GM06990 (cell line): Measurements from ENCODE around the gene PRPH.

Source experiments
- DNase-seq: peaks from one replicate; pipeline ENCODE4 v3.0.0-alpha.2; 2011; ENCODE audit not compliant: insufficient read length; ENCODE audit errors: extremely low read depth
- H3K27me3 ChIP-seq: replicated peaks from 2 replicates; pipeline ENCODE4 v1.6.0; 2011; ENCODE audit warnings: low read length; ENCODE audit not compliant: control insufficient read depth, insufficient read depth
- H3K36me3 ChIP-seq: 2 replicates; pipeline ENCODE4 v1.5.1; 2011; ENCODE audit warnings: low read length; ENCODE audit not compliant: control insufficient read depth, insufficient read depth
- H3K4me3 ChIP-seq: replicated peaks from 2 replicates; pipeline ENCODE4 v1.5.1; 2011; ENCODE audit warnings: low read depth, mild to moderate bottlenecking, control low read depth, low read length
- TF ChIP-seq, protein P1 (sequence below): IDR thresholded peaks from 2 replicates; pipeline ENCODE4 v1.5.1; 2011; ENCODE audit warnings: low read length, control low read depth, mild to moderate bottlenecking, inconsistent platforms; ENCODE audit not compliant: insufficient read depth, poor library complexity, severe bottlenecking

The PRPH gene

DNA sequence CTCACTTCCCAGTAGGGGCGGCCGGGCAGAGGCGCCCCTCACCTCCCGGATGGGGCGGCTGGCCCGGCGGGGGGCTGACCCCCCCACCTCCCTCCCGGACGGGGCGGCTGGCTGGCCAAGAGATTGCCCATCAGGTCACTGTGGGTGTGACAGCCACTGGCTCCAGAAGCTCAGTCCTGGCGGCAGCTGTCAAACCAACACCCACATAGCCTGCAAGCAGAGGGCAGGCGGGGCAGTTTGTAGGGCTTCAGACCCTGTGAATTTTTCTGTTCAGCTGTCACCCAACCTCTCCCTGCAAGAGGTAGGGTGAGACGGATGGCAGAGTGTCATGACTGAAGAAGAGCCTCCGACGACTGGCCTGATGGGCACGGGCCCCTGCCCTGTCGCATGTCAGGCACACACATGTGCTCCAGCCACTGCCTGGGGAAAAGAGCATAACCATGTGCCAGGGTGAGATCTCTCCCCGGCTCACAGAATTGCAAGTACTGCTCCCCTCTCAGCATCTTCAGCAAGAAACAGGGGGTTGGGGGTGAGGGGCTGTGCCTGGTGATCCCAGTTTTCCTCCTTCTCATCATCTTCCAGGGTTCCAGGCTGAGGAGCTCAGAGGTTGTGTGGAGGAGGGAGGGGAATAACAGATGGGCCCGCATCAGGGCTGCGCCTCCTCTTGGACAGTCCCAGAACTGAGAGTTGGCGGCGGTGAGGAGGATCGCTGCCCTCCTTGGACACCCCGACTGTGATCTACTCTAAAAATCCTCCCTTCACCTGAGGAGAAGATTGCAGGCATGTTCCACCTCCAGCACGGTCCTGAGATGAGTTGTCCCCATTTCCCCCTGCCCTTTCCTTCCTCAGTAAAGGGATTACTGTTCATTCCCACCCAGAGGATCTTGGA is 11.2 kb upstream of the PRPH start:
- TF ChIP-seq, protein P1, sequence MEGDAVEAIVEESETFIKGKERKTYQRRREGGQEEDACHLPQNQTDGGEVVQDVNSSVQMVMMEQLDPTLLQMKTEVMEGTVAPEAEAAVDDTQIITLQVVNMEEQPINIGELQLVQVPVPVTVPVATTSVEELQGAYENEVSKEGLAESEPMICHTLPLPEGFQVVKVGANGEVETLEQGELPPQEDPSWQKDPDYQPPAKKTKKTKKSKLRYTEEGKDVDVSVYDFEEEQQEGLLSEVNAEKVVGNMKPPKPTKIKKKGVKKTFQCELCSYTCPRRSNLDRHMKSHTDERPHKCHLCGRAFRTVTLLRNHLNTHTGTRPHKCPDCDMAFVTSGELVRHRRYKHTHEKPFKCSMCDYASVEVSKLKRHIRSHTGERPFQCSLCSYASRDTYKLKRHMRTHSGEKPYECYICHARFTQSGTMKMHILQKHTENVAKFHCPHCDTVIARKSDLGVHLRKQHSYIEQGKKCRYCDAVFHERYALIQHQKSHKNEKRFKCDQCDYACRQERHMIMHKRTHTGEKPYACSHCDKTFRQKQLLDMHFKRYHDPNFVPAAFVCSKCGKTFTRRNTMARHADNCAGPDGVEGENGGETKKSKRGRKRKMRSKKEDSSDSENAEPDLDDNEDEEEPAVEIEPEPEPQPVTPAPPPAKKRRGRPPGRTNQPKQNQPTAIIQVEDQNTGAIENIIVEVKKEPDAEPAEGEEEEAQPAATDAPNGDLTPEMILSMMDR: peak; percentile 38
- no peak overlapping the region for H3K4me3 ChIP-seq
- H3K36me3 ChIP-seq: no peaks in the 10 kb centered on the region
- DNase-seq: no peak
- H3K27me3 ChIP-seq: no peaks in the 10 kb centered on the region

DNA sequence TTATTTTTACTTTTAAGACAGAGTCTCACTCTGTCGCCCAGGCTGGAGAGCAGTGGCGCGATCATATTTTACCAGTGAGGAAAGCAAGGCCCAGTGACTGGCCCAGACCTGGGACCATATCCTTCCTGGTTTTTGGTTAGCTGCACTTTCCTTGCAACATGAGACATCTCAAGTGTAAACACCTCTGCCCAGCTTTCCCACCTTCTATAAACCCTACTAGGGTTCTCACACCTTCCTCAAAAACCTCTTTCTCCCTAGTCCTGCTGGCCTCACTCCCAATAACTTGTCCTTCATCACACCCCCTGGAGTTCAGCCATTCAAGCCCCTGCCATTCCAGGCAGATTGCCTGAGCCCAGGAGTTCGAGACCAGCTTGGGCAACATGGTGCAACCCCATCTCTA is 10.3 kb upstream of the PRPH start:
- TF ChIP-seq, protein P1: no peak
- Histone ChIP-seq H3K36me3 (no peaks in the 10 kb centered on the region), H3K27me3 (no peaks in the 10 kb centered on the region), H3K4me3 (no peak overlapping the region)
- DNase-seq: no peak

DNA sequence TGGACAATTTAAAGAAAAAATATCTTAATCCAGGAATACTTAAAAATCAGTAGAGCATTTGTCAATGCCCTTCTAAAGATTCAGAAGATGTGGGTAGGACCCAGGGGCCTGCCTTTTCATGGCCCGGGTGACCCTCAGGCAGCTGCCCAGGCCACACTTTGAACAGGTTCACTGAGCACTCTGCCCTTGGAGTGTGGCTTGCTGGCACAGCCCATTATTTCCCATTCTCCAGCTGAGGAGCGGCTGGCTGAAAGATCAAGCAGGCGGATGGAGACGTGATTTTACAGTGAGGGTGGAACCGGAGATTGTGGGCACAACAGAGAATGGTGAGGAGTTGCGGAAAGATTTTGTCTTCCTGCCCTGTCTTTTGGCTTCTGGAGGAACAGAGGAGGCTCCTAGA is 7.1 kb upstream of the PRPH start:
- TF ChIP-seq, protein P1: no peak
- Histone ChIP-seq H3K27me3 (no peaks in the 10 kb centered on the region), H3K4me3 (no peak overlapping the region), H3K36me3 (no peaks in the 10 kb centered on the region)
- DNase-seq: no peak

DNA sequence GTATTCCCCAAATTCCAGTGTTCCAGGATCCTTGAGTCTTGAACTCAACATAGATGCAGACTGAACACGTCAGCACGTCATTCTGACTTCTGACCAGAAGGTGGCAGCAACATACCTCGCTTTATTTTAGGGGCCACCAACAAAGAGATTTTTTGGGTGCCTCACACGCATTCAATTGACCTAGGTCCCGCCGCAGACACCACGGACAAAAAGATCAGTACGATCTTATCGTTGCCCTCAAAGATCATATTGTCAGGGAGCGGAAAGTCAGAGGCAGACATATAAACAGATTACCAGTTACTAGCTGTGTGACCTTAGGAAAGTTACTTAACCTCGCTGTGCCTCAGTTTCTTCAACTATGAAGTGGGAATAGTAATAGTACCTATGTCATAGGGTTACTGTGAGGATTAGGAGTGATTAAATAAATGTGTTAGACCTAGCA is 6.5 kb upstream of the PRPH start:
- no peaks in the 10 kb centered on the region for H3K27me3 ChIP-seq
- no peak overlapping the region for H3K4me3 ChIP-seq
- TF ChIP-seq, protein P1: peak; percentile 73
- no peak for DNase-seq
- H3K36me3 ChIP-seq: no peaks in the 10 kb centered on the region

DNA sequence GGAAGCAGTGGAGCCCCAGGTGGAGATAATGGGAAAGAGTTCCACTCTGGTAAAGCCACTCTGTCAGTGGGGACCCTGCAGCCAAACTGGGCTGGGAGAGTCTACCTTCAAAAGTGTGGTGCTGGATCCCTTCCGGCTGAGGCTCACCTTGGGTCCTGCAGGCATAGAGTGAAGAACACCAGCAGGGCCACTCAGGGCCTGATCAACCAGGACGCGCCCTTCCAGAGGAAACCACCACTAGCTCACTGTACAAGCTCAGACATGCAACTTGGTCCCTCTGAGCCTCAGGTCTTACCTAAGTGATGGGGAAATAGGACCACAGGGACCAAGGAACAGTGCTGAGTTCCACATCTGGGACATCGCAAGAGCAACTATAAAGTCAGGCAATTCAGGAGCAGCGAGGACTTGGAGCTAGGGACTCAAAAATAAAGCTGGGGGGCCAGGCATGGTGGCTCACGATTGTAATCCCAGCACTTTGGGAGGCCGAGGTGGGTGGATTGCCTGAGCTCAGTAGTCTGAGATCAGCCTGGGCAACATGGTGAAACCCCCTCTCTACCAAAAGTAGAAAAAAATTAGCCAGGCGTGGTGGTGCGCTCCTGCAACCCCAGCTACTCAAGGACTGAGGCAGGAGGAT is 5.9 kb upstream of the PRPH start:
- TF ChIP-seq, protein P1: no peak
- no peak for DNase-seq
- Histone ChIP-seq H3K36me3 (no peaks in the 10 kb centered on the region), H3K27me3 (no peaks in the 10 kb centered on the region; the same call in 1 of the 2 replicates), H3K4me3 (no peak overlapping the region)

DNA sequence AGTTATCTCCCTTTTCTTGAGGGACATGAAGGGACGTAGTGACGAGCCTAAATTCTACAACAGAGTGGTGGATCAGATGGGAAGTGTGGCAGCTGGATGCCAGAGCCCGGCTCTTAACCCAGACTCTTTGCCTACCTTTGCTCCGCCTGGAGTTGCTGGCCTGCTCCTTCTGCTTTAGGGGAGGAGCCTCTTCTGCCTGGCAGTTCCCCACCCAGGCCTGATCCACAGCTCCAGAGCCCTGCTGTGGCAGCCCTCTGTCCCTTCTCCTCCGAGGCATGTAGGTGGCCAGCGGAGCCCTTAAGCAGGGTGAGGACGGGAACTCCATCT is 2.3 kb upstream of the PRPH start:
- no peak overlapping the region for H3K4me3 ChIP-seq
- TF ChIP-seq, protein P1: no peak
- no peaks in the 10 kb centered on the region for H3K36me3 ChIP-seq
- DNase-seq: no peak
- peaks cover 6% of the 10 kb centered on the region; the same call in 1 of the 2 replicates for H3K27me3 ChIP-seq
